Measurements from ENCODE around the gene POLE.
"Not testable (repeated sequence)": the region's sequence is repeated elsewhere in the genome, so short reads cannot be mapped to it uniquely, and the experiment has no call there.

Gene POLE

DNA sequence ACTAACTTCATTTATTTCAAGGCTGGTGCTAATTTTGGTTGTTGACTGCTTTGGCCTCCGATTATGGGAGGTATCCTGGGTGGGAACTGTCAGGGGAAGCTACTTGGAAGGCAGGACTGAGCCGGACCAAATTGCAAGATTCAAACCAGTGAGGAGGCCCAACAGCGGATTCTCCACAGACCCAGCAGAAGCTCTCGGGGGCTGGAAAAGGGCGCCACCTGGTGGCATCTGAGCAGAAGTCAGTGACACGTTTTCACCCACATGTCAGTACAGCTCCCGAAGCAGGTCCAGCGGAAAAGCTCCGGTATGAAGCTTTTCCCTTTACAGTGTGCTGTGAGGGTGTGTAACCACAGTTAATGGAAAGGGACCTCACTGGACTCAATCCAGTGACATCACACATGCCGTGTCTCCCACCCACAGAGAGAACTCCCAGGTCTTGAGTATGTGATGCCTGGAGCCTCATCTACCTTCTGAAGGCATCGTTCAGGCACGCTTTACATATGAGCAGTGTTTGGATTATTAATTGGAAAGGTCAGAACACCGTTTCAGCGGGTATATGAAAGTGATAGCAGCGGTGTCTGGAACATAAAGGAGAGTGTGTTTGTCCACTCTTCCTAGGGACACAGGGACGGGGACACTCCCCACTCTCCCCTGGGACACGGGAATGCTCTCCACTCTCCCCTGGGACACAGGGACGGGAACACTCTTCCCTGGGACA is 72.1 kb downstream of the POLE start:
- DNase-seq (ENCODE audit: low read depth): peak; percentile 73

DNA sequence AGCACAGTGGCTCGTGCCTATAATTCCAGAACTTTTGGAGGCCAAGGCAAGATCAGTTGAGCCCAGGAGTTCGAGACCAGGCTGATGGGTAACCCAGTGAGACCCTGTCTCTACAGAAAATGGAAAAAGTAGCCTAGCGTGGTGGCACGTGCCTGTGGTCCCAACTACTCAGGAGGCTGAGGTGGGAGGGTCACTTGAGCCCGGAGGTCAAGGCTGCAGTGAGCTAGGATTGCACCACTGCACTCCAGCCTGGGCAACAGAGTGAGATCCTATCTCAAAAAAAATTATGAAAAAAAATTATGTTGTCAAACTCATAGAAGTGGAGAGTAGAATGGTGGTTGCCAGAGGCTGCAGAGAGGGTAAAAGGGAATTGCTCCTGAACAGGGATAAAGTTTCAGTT is 73.1 kb downstream of the POLE start:
- DNase-seq (ENCODE audit: low read depth): no peak

DNA sequence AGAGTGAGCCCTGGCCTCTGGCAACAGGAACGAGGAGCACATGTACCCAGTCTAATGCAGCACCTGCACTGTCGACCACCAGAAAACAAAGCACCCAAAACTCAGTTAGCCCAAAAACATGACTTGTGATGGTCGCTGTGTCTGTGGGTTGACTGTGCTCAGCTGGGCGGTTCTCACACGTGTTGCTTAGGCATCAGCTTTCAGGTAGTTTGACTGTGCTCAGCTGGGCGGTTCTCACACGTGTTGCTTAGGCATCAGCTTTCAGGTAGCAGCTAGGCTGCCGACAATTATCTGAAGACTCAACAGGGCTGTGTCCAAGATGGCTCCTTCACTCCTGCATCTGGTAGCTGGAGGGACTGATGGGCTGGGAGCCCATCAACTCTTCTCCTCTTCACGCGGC is 75.5 kb downstream of the POLE start:
- no peak for DNase-seq (ENCODE audit: low read depth)

DNA sequence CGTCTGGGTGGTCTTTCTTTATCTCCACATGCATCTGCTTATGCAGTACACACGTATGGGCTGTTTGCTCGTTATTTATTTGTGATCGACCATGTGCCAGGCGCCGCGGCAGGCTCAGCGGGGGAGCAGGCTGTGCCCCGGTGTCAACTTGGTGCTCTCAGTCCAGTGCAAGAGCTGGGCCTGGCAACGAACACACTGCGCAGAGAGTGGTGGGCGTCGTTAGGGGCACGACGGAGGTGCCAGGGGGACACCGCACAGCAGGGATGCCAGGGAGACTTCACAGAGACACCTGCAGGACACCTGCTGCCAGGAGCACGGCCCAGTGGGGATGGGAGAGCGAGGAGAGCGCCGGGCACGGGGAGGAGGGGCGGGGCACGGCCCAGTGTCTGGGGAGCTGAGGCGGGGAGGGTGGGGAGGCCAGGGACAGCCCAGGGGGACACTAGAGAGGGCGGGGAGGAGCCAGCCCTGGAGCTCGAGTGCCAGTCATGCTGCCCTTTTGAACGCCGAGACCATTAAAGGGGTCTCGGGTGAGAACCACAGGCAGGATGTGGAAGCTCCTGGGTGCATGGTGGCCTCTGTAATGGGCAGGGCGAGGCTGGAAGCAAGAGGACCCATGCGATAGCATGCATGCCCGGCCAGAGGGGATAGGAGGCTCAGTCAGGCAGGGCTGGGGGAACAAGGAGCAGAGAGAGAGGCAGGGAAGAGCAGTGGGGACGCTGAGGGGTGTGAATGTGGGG is 76.1 kb downstream of the POLE start:
- no peak for DNase-seq (ENCODE audit: low read depth)

DNA sequence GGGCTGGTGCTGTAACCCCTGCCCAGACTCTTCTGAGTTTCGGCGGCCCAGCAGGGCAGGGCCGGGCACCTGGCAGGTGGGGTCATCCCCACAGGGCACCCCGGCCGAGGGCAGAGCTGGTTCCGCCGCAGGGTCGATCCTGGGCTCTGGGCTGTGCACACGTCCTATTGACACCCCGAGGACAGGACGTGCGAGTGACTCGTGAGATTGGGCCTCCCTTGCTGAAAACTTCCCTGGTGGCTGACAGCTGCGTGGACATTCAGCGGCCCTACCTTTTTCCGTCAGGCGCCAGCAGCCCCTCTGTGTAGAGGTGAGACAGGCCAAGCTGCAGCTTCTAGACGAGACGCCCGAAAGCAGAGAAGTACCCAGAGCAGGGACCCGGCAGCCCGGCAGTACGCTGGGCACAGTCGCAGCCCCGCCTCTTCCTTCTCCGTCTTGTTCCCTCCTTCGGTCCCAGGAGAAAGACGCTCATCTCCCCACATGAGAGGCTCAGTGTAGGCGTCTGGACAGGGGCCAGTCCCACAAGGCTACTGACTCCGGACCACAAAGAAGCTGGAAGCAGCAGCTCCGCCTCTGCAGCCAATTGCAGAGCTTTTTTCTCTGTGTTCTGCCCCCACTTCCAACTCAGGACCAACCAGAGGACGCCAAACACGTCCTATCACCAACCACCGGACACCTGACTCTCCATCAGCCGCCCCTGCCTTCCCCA is 76.9 kb downstream of the POLE start, which contains the start of gene LRCOL1:
LRCOL1 (minus strand) TSS at position 532 of the 709 bp plus-strand sequence. CDS start 4,331 bp downstream, outside the sequence.
- DNase-seq (ENCODE audit: low read depth): peak; percentile 78

DNA sequence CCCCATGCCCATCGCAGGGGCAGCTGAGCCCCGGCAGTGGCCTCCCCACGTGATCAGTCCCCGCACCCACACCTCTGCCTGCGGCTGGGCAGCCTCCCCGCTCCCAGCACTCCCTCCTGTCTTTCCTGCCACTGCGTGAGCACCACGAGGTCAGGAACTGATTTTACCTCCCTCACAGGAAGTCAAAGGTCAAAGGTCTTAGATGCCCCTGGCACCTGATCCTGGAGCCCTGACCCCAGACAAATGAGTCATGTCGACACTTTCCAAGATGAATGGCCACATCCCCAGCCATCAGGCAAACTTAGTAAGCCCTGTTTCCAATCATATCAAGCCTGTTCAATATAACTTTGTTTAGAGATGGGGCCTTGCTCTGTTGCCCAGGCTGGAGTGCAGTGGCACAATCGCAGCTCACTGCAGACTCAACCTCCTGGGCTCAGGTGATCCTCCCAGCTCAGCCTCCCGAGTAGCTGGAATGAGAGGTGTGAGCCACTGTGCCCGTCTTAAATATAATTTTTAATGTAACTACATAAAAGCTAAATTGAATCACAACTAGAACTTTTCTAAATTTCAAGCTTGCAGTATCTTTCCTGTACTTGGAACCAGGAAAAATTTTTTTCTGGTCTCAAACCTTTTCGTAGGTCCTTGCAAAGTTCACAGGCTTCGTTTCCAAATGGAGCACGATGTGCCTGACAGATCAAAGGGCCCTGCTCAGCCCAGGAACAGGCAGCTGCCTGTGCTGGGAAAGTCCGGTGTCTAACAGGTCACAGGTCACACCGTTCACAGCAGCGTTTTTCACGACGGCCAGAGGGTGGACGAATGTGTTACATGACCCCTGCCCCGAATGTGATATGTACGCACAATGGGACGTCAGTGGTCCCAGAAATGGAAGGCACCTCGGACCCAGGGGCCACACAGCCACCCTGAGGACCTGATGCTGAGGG is 78.6 kb downstream of the POLE start:
- DNase-seq (ENCODE audit: low read depth): no peak

DNA sequence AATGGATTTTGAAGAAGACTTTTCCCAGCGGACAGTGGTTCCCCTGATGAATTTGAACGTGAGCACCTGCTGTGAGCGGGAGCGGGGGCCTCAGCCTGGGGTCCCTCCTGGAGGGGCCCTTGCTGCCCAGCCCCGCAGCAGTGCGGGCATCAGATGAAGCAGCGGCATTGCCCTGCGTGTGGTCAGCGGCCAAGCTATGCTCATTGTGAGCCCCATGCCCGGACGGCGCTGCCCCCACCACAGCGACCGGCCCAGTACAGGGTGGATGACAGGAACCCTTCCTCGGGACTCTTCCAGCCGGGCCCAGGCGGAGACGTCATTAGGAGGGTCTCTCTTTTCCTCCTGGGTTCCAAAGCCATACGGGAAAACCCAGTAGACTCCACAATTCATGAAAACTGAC is 80.2 kb downstream of the POLE start:
- DNase-seq (ENCODE audit: low read depth): no peak

DNA sequence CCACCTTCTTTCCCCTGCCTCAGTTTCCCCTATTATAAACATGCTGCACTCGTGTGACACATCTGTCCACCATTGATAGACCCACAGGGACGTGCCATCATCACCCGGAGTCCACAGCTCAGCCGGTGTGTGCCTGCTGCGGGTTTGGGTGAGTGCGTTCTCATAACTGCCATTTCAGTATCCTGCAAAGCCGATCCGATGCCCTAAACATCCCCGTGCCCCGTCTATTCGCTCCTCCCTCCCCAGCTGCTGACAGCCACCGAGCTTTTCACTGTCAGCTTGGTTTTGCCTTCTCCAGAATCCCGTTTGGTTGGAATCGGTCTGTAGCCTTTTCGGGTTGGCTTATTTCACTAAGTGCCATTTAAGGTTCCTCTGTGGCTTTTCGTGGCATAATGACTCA is 80.7 kb downstream of the POLE start:
- DNase-seq (ENCODE audit: low read depth): no peak

DNA sequence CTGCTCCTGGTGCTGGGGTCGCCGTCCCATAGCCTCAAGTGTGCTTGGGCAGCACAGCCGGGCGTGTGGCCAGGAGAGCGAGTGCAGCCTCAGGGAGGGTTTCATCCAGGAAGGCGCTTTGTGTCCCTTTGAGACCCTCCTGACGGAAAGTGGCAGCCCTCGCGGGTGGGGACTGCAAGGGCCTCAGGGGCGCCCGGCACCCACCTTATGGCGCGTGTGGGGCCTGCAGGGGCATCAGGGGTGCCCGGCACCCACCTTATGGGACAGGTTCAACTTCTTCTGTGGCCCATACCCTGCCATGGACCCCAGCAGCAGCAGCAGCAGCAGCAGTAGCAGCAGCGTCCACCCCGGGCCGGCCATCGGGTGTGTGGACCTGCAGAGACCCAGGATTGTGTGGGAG is 81.2 kb downstream of the POLE start:
- no peak for DNase-seq (ENCODE audit: low read depth)

DNA sequence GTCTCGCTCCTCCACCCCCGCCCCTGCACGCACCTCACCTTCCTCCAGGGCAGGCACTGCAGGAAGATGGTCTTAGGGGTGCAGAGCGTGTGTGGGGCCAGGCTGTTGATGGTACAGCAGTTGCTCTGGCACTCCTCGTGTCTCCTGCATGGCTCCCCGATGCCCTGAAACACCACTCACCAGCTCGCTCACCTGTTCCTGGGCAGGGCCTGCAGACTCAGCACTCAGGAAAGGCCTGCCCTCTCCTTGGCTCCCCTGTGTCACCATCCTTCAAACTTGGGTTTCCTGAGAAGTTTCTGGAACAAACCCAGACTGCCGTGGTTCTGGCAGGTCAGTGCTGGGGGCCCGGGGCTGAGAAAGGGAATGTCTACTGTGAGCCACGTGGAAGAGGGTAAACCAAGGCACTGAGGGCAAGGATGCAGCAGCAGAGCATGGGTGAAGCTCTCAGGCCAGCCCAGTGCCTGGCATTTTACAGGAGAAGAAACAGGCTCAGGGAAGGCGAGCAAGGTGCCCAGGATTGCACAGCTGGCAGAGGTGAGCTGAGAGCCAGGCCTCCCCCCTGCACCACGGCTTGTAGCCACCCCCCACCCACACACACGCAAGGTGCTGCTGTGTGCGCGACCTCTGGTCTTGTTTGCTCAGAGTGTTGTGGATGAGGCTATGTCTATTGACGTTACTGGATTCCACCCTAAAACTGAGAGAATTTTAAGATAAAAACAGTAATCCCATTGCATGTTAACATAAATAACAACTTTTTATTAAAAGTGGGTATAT is 82.3 kb downstream of the POLE start:
- no peak for DNase-seq (ENCODE audit: low read depth)

DNA sequence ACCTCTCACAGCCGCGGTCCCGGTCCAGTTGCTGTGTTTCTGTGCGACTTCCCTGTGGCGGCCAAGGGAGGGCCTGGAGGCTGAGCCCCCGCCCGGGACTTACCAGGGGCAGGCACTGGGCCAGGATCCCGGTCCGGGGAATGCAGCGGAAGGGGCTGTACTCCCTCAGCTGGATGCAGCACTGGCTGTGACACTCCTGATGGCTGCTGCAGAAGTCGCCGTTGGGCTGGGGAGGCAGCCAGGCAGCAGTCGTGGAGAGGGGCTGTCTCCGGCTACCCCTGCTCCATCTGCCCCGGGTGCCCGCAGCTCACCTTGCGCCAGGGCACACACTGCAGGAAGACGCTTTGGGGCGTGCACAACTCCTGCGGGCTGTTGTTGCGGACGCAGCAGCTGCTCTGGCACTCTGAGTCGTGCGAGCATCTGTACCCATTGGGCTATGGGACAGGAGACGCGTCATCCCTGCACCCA is 83.0 kb downstream of the POLE start:
- no peak for DNase-seq (ENCODE audit: low read depth)

DNA sequence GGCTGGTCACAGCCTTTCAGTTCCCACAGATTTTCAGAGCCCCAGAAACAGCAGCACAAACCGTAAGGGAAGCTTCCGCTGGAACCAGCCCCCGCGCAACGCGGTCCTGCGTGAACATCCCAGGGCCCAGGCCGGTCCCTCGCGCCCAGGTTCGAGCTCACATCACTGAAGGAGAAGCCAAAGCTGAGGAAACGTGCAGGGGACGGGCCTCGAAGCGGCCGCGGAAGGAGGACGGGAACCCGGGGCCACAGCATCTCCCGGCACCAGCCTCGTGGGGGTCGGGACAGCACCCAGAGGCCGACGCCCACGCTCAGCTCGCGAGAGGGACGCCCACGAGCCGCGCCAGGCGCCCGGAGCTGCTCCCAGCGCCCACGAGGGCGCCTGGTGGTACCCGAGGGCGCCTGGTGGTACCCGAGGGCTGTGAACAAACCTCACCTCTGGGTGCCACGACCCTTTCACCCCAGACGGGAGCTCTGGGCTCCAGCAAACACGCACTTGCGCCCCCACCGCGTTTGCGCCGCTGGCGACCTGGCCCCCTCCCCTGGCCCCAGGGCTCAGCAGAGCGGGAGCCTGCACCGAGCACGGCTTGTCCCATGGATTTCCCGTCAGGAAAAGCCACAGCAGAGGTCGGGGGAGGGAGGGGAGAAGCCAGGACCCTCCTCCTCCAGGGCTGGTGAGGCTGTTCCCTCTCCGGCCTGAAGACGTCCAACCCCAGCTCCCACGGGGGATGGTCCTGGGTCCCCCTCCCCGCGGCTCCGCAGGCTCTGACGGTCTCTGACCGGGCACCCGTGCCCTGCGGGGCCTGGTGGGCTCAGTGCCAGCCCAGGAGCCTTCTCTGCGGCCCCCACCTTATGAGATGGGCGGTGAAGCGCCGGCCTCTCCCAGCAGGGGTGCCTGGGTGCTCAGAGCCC is 83.6 kb downstream of the POLE start:
- no peak for DNase-seq (ENCODE audit: low read depth)

DNA sequence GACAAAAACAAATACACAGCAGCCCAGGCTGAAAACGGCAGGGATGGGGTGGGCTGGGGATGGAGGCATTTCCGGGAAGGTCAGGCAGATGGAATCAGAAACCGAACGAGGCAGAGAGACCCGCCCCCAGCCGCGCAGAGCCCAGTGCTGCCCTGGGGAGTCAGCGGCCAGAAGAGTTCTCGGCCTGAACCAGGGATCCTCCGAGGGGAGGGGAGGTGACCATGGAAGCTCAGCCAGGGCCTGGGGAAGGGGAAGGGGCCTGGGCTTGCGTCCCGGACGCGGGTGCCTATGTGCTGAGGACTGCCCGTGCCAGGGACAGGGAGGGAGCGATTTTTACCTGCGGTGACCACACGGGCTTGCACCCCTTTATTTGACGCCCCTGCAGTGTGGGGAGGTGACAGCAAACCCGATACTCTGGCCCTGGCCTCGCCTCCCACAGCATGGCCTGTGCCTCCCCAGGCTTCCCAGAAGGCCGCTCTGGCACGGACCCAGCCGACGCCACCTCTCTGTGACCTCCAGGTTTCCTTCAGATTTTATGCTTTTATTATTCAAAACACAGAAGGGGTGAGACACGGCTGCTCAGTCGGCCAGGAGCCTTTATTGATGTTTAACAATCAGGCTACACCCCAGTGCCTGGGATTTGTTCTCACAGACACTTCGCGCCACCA is 84.4 kb downstream of the POLE start:
- DNase-seq (ENCODE audit: low read depth): no peak

DNA sequence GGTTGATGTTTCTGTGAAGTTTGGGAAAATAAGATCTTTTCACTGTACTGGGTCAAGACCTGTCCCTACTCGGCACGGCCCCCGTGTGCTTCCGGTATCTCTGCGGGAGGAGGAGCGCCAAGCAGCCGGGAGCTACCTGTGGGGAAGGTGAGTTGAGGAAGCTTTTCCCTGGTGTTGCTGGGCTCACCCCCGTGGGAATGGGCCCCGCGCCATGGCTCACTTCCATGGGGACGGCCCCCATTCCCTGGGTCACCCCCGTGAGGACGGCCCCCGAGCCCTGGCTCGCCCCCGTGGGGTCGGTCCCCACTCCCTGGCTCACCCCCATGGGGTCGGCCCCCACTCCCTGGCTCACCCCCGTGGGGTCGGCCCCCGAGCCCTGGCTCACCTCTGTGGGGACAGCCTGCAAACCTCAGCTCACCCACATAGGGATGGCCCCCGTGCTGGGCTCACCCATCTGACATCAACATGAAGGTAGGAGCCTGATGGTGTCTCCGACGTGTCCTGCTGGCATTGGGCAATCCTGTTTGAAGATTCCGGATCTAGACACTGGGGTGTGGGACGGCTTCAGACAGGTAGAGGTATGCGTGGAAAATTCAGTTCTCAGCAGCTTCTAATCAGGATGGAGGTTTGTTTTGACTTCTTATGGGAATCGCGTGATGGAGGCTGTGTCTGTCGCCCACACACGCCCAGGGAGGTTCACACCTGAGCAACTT is 85.8 kb downstream of the POLE start:
- no peak for DNase-seq (ENCODE audit: low read depth)

DNA sequence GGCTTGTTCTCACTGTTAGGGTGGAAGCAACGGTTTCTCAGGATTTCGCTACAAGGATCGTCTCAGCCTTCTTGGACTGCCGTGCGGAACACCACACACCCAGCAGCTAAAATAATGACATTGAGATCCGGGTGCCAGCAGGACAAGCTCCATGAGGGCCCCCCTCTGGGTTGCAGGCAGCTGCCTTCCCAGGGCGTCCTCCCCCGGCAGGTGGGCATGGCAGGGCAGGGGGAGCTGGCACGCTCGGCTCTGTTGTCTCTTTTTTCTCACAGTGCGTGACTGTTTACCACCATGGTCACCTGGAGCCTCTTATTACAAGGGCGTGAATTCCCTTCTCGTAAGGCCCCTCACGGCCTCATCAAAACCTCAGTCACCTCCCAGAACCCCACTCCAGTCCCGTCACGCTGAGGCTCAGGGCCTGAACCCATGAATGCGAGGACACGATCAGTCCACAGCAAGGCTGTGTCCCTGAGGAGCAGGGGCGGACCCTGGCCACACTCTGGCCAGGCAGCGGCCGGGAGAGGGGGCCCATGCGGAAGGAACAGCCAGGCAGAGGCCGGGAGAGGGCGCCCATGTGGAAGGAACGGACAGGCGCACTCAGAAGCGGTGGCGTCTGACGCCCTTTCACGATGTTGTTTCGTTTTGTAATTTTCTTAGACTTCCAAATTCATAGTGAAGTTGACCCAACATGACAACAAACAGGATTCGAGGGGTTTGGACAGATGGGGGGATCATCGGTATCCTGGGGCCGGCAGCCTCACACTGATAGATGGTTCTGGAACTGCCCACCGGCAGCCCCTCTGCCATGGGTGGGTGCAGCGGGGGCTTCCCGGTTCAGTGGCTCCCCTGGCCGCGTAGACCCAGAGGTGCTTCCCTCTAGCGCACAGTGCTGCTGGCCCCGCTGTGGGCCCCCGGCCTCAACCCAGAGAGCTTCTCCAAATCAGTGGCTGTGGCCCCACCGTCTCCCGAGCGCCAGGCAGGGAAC is 86.8 kb downstream of the POLE start:
- DNase-seq (ENCODE audit: low read depth): peak; percentile 39

DNA sequence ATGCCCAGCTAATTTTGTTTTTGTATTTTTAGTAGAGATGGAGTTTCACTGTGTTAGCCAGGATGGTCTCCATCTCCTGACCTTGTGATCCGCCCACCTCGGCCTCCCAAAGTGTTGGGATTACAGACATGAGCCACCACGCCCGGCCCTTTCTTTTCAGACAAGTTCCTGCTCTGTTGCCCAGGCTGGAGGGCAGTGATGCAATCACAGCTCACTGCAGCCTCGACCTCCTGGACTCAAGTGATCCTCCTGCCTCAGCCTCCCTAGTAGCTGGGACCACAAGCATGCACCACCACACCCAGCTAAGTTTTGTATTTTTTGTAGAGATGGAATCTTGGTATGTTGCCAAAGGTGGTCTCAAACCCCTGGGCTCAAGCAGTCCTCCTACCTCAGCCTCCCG is 87.6 kb downstream of the POLE start:
- DNase-seq (ENCODE audit: low read depth): not testable (repeated sequence)

Data from stromal cell of bone marrow (primary cell).